Brain microvascular endothelial cell (primary cell): ENCODE results near the gene MAPK4.

Experiments used
- DNase-seq: peaks from one replicate; pipeline ENCODE4 v3.0.0-alpha.2; 2020
- H3K27ac ChIP-seq: fragments of 250-450 bp; sonication (Bioruptor Pico); 2 replicates; pipeline ENCODE4 v1.5.1; 2020; ENCODE audit warnings: mild to moderate bottlenecking, moderate library complexity
- H3K27me3 ChIP-seq: fragments of 250-450 bp; sonication (Bioruptor Pico); replicated peaks from 2 replicates; pipeline ENCODE4 v1.5.1; 2020; ENCODE audit warnings: mild to moderate bottlenecking
- H3K36me3 ChIP-seq: fragments of 250-450 bp; sonication (Bioruptor Pico); replicated peaks from 2 replicates; pipeline ENCODE4 v1.5.1; 2020; ENCODE audit warnings: mild to moderate bottlenecking
- H3K4me3 ChIP-seq: 2 replicates; pipeline ENCODE4 v1.5.1; 2011; ENCODE audit warnings: low read depth, mild to moderate bottlenecking, control low read depth, low read length, moderate library complexity
- in situ Hi-C: cut with HindIII; loops from 2 replicates; pipeline ENCODE4 v1.10.0; 2017; ENCODE audit warnings: low sequenced_read_pairs, low pct_ligation_motif_present
- TF ChIP-seq, protein P1 (sequence below): IDR thresholded peaks from 2 replicates; pipeline ENCODE4 v1.5.1; 2011; ENCODE audit warnings: low read depth, mild to moderate bottlenecking, moderate library complexity, low read length, control low read depth, inconsistent platforms; ENCODE audit errors: missing control alignments

MAPK4 gene

DNA sequence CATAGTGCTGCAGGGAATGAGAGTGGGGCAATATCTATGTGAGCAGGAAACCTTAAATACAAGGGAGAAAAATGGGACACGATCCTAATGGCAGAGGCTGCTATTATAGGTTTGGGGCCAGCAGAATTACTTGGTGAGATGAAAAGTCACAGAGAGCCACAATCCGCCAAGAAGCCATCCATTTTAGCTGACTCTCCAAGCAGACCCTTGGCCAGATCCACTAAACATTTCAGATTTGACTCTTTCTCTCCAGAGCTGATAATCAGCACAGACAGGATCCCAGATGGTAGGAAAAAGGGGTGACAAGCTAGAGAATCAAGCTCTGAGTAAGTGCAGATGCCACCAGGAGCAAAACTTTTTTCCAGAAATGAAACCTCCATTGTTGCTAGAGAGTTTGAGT lies 61.5 kb downstream of the MAPK4 start:
- TF ChIP-seq, protein P1, sequence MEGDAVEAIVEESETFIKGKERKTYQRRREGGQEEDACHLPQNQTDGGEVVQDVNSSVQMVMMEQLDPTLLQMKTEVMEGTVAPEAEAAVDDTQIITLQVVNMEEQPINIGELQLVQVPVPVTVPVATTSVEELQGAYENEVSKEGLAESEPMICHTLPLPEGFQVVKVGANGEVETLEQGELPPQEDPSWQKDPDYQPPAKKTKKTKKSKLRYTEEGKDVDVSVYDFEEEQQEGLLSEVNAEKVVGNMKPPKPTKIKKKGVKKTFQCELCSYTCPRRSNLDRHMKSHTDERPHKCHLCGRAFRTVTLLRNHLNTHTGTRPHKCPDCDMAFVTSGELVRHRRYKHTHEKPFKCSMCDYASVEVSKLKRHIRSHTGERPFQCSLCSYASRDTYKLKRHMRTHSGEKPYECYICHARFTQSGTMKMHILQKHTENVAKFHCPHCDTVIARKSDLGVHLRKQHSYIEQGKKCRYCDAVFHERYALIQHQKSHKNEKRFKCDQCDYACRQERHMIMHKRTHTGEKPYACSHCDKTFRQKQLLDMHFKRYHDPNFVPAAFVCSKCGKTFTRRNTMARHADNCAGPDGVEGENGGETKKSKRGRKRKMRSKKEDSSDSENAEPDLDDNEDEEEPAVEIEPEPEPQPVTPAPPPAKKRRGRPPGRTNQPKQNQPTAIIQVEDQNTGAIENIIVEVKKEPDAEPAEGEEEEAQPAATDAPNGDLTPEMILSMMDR, result no peak
- in situ Hi-C loops, result no loop called here
- H3K27ac ChIP-seq, result no peak overlapping the region
- no peak for DNase-seq
- H3K36me3 ChIP-seq, result no peaks in the 10 kb centered on the region
- H3K4me3 ChIP-seq, result no peak overlapping the region
- H3K27me3 ChIP-seq, result no peaks in the 10 kb centered on the region

- TF ChIP-seq, protein P1, result no peak
- Histone ChIP-seq H3K27me3 (no peaks in the 10 kb centered on the region), H3K27ac (no peak overlapping the region), H3K36me3 (no peaks in the 10 kb centered on the region), H3K4me3 (no peak overlapping the region)
- DNase-seq, result no peak
- in situ Hi-C loops, result no loop called here
Measured at GRCh38 chr18:50622320-50622719, 62.4 kb downstream of the MAPK4 start.

DNA sequence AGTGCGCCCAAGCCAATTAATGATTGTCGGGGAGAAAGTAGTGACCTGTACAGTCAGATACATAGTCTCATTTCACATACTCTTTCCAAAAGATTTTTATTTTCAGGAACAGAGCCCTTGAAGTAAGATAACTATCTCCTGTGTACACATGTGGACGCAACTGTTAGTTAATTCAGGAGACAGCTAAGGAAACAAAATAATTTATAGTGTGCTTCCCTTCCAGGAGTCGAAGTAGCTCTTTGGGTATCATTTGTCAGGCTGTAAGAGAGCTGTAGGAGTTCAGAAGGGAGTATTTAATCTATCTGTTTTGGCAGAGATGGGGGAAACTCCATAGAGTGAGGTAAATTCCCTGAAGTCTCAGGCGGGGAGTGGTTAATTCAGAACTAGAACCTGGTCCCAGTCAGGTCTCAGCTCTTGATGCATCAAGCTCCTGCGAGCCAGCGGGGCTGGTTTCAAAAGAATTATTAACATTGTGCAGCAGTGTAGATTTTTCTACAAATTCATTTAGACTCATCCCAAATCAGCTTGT lies 63.0 kb downstream of the MAPK4 start:
- Histone ChIP-seq H3K4me3 (no peak overlapping the region), H3K27me3 (no peaks in the 10 kb centered on the region), H3K36me3 (no peaks in the 10 kb centered on the region), H3K27ac (no peak overlapping the region)
- no peak for DNase-seq
- in situ Hi-C loops, result no loop called here
- TF ChIP-seq, protein P1, result no peak

DNA sequence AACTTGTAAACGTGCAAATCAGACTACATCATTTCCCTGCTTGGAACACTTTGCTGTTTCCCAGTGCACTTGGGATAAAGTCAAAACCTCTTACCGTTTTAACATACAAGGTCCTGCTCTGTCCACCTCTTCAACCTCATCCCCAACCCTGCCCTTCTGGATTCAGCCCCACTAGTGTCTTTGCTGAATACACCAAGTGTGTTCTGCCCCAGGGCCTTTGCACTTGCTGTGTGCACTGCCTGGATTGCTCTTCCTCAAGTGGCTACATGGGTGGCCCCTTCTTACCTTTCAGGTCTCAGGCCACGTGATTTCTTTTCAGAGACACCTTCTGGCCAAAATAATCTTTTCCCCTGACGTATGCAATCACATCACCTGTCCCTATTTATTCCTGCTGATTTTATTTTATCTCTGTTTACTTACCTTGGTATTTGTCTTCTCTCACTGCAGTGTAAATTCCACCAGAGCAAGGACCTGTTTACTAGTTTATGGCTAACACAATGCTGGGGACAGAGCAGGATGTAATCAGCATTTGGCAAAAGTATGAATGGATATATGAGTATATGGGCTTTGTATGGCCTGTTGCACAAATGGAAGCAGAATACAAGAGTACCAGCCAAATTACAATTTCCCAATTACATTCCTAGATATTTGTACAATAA lies 63.9 kb downstream of the MAPK4 start:
- DNase-seq, result no peak
- in situ Hi-C loops, result no loop called here
- H3K27ac ChIP-seq, result no peak overlapping the region
- TF ChIP-seq, protein P1, result no peak
- H3K4me3 ChIP-seq, result no peak overlapping the region
- H3K36me3 ChIP-seq, result no peaks in the 10 kb centered on the region
- H3K27me3 ChIP-seq, result no peaks in the 10 kb centered on the region

- DNase-seq, result no peak
- Histone ChIP-seq H3K27ac (no peak overlapping the region), H3K4me3 (no peak overlapping the region), H3K27me3 (no peaks in the 10 kb centered on the region), H3K36me3 (no peaks in the 10 kb centered on the region)
- in situ Hi-C loops, result no loop called here
- TF ChIP-seq, protein P1, result no peak
Measured at GRCh38 chr18:50624981-50625380, 65.1 kb downstream of the MAPK4 start.

- Histone ChIP-seq H3K36me3 (no peaks in the 10 kb centered on the region), H3K27me3 (no peaks in the 10 kb centered on the region), H3K27ac (no peak overlapping the region), H3K4me3 (no peak overlapping the region)
- DNase-seq, result no peak
- in situ Hi-C loops, result no loop called here
- TF ChIP-seq, protein P1, result no peak
Measured at GRCh38 chr18:50626317-50626716, 66.4 kb downstream of the MAPK4 start.
